Duodenal mucosa (tissue), 2 donors: Measurements from ENCODE around the gene CFAP46.
"Not testable (repeated sequence)": the region's sequence is repeated elsewhere in the genome, so short reads cannot be mapped to it uniquely, and the experiment has no call there.

Experiments used
- H3K27ac ChIP-seq: one replicate; pipeline ENCODE4 v1.7.0; 2013; ENCODE audit warnings: low read depth, low read length
- H3K27me3 ChIP-seq, 2 donors: one replicate each; pipeline ENCODE4 v1.7.0; 2013; ENCODE audit warnings: low read length in 2 of 2, control low read depth in 1 of 2; ENCODE audit not compliant: insufficient read depth in 2 of 2, control insufficient read depth in 1 of 2
- H3K36me3 ChIP-seq, 2 donors: one replicate each; pipeline ENCODE4 v1.7.0; 2013; ENCODE audit warnings: low read length in 2 of 2, control low read depth in 1 of 2; ENCODE audit not compliant: insufficient read depth in 2 of 2, control insufficient read depth in 1 of 2
- H3K4me1 ChIP-seq, 2 donors: one replicate each; pipeline ENCODE4 v1.7.0; 2013; ENCODE audit warnings: low read length in 2 of 2, control low read depth in 1 of 2; ENCODE audit not compliant: insufficient read depth in 2 of 2, control insufficient read depth in 1 of 2
- H3K4me3 ChIP-seq, 2 donors: one replicate each; pipeline ENCODE4 v1.7.0; 2013; ENCODE audit warnings: low read length in 2 of 2, low read depth in 1 of 2
- H3K9ac ChIP-seq, 2 donors: one replicate each; pipeline ENCODE4 v1.7.0; 2013; ENCODE audit warnings: low read length in 2 of 2, low read depth in 1 of 2
- H3K9me3 ChIP-seq, 2 donors: one replicate each; pipeline ENCODE4 v1.7.0; 2013; ENCODE audit warnings: low read length in 2 of 2, control low read depth in 1 of 2; ENCODE audit not compliant: control insufficient read depth in 1 of 2

CFAP46 gene

DNA sequence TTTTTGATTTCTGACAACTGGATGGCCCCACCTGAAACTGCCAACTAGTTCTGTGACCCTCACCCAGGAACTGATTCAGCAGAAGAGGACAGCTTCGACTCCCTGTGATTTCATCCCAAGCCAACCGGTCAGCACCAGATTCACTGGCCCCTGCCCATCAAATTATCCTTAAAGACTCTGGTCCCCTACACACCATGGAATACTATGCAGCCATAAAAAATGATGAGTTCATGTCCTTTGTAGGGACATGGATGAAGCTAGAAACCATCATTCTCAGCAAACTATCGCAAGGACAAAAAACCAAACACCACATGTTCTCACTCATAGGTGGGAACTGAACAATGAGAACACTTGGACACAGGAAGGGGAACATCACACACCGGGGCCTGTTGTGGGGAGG is 13.9 kb upstream of the CFAP46 start:
- H3K4me3 ChIP-seq, H3K4me1 ChIP-seq, H3K27ac ChIP-seq, H3K36me3 ChIP-seq, H3K9ac ChIP-seq, H3K9me3 ChIP-seq, H3K27me3 ChIP-seq: not testable (repeated sequence)

DNA sequence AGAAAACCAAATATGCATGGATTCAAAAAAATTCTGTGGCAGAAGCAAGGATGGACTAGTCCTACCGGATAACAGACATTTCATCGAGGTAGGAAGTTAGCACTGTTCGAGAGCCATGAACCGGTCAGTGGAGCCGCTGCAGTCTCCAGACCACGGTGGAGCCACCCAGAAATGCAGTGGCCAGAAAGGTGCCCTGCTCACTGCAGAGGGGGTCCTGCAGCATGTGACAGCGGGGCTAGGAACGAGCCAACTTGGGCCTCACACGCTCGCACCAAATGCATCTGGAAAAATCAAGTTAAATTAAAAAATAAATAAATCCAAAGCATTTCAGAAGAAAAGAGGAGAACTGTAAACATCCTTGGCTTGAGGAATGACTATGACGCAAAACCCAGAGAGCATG is 13.1 kb upstream of the CFAP46 start:
- Histone ChIP-seq H3K27ac (no peak overlapping the region), H3K27me3 (peaks cover 6 to 8% of the 10 kb centered on the region in 2 donors), H3K4me1 (no peaks in the 10 kb centered on the region), H3K9me3 (no peaks in the 10 kb centered on the region), H3K4me3 (no peak overlapping the region), H3K9ac (no peak overlapping the region), H3K36me3 (no peaks in the 10 kb centered on the region)

DNA sequence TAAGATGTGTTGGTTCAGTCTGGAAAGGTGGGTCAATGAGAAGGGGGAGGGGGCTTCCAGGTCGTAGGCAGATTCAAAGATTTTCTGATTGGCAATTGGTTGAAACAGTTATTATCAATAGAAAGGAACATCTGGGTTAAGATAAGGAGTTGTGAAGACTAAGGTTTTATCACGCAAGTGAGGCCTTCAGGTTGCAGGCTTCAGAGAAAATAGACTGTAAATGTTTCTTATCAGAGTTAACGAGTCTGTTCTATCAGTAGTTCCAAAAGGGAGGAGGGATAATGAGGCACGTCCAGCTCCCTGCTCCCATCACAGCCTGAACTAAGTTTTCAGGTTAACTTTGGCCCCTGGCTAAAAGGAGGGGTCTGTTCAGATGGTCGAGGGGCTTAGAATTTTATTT is 11.1 kb upstream of the CFAP46 start:
- no peak overlapping the region for H3K4me3 ChIP-seq
- no peak overlapping the region for H3K9ac ChIP-seq
- H3K36me3 ChIP-seq, result no peaks in the 10 kb centered on the region
- H3K4me1 ChIP-seq, result no peaks in the 10 kb centered on the region
- H3K9me3 ChIP-seq, result no peaks in the 10 kb centered on the region
- no peak overlapping the region for H3K27ac ChIP-seq
- H3K27me3 ChIP-seq, result peaks cover 6 to 8% of the 10 kb centered on the region in 2 donors

DNA sequence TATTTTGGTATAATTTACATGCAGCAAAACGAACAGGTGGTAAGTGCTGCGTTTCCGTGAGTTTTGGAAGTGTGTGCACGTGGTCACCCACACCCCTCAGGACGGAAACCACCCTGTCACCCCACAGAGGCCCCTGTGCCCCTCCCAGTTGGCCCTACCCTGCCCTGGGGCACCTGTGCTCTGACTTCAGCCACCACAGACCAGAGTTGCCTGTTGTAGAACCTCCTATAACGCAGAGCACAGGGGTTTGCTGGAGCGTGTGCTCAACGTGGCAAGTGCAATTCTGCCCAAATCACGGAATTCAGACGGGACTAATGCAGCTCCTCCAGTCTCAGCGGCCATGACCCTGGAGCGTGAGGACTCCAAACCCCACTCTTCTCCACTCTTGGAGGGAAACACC is 9.6 kb upstream of the CFAP46 start:
- no peak overlapping the region for H3K9ac ChIP-seq
- no peak overlapping the region for H3K27ac ChIP-seq

DNA sequence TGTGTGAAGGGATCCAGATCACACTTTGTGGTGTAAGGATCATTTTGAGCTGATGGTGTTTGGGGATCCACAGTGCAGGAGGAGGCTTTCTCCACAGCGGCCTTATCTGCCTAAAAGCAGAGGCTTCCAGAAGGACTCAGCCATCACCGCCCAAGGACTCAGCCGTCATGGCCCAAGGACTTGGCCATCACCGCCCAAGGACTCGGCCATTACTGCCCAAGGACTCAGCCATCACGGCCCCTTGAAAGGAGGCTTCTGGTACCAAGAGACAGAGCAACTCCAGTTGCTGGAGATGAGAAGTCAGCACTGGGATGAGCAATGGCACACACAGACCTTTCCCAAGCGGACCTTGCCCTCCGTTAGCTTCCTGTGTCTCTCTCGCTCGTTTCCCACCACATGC is 6.0 kb upstream of the CFAP46 start:
- no peaks in the 10 kb centered on the region for H3K4me1 ChIP-seq
- peaks cover 6 to 8% of the 10 kb centered on the region in 2 donors for H3K27me3 ChIP-seq
- H3K27ac ChIP-seq, result no peak overlapping the region
- H3K4me3 ChIP-seq, result no peak overlapping the region
- H3K9me3 ChIP-seq, result no peaks in the 10 kb centered on the region
- no peaks in the 10 kb centered on the region for H3K36me3 ChIP-seq
- H3K9ac ChIP-seq, result no peak overlapping the region

More for the DNA sequence above, 9.6 kb upstream of the CFAP46 start:
- Histone ChIP-seq H3K36me3 (no peaks in the 10 kb centered on the region), H3K27me3 (peaks cover 6 to 8% of the 10 kb centered on the region in 2 donors), H3K9me3 (no peaks in the 10 kb centered on the region), H3K4me3 (no peak overlapping the region), H3K4me1 (no peaks in the 10 kb centered on the region)

DNA sequence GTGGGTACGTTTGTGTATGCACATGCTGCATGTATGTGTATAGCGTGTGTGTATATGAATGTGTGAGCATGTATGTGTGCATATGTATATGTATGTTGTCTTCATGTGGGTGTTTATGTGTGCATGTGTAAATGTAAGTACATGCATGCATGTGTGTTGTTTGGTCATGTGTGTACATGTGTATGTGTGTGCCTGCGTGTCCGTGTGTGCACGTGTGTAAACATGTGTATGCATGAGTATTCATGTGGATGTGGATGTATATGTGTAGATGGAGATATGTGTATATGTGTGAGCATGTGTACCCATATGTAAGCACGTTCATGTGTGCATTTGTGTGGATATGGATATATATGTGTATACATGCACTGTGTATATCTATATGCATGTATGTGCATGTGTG is 5.5 kb upstream of the CFAP46 start:
- Histone ChIP-seq H3K4me3 (no peak overlapping the region), H3K4me1 (no peaks in the 10 kb centered on the region), H3K27ac (no peak overlapping the region), H3K9ac (no peak overlapping the region), H3K9me3 (no peaks in the 10 kb centered on the region), H3K36me3 (no peaks in the 10 kb centered on the region), H3K27me3 (peaks cover 7 to 11% of the 10 kb centered on the region in 2 donors)

DNA sequence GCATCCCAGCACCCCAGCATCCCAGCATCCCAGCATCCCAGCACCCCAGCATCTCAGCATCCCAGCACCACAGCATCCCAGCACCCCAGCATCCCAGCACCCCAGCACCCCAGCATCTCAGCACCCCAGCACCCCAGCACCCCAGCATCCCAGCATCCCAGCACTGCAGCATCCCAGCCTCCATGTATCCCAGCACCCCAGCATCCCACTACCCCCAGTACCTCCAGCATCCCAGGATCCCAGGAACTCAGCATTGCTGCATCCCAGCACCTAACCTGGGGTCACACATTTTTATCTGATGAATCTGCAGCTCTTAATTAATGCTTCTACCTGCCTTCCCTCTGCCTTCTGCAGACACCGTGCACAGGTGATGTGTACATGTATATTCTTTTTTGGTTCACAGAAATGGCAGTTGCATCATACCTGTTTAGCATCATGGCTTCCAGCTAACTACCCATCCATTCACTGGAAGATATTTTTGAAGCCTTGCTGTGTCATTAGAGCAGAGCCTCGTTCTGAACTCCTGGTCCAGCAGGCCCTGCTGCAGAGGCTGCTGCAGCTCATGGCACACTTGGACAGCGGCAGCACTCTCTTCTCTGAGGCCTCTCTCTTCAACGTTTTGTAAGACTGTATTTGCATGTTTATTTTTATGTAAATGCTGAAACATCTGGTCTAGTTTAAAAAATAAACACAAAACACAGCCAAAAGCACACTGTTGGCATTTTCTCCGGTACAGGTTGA is 4.6 kb upstream of the CFAP46 start:
- Histone ChIP-seq H3K36me3 (no peaks in the 10 kb centered on the region), H3K4me1 (no peaks in the 10 kb centered on the region), H3K9ac (no peak overlapping the region), H3K9me3 (no peaks in the 10 kb centered on the region), H3K27me3 (peaks cover 12% of the 10 kb centered on the region in 2 donors), H3K4me3 (no peak overlapping the region), H3K27ac (no peak overlapping the region)

DNA sequence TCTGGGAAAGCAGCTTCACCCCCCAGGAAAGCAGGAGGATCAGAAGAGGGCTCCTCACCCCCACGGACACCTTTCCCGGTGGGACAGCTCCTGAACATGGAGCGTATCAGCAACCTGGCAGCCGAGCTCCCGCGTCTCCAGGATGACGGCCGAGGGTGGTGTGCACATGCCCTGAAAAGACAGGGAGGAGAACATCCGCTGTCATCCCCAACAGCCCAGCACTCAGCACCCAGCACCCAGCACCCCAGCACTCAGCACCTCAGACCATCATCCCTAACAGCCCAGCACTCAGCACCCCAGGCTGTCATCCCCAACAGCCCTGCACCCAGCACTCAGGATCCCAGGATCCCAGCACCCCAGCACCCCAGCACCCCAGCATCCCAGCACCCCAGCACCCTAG is 3.9 kb upstream of the CFAP46 start:
- Histone ChIP-seq H3K27ac (no peak overlapping the region), H3K36me3 (no peaks in the 10 kb centered on the region), H3K27me3 (peaks cover 12 to 18% of the 10 kb centered on the region in 2 donors), H3K4me1 (no peaks in the 10 kb centered on the region), H3K9me3 (no peaks in the 10 kb centered on the region), H3K9ac (no peak overlapping the region), H3K4me3 (no peak overlapping the region)

DNA sequence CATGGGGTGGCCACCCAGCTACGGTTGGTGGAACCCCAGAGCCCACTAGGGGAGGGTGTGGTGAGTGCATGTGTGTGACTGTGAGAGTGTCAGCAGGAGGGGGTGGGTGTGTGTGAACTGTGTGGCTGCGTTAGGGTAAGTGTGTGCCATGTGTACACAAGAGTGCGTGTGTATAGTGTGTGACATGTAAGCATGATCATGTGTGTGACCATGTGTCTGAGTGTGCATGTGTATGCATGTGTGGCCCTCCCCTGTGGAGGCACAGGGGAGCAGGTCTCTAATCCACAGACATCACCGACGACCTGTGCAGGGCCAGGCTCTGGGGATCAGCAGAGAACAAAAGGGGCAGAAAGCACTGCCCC is 3.5 kb upstream of the CFAP46 start:
- peaks cover 12 to 22% of the 10 kb centered on the region in 2 donors for H3K27me3 ChIP-seq
- H3K4me3 ChIP-seq, result no peak overlapping the region
- H3K9me3 ChIP-seq, result no peaks in the 10 kb centered on the region
- no peak overlapping the region for H3K9ac ChIP-seq
- H3K36me3 ChIP-seq, result no peaks in the 10 kb centered on the region
- no peaks in the 10 kb centered on the region for H3K4me1 ChIP-seq
- no peak overlapping the region for H3K27ac ChIP-seq

DNA sequence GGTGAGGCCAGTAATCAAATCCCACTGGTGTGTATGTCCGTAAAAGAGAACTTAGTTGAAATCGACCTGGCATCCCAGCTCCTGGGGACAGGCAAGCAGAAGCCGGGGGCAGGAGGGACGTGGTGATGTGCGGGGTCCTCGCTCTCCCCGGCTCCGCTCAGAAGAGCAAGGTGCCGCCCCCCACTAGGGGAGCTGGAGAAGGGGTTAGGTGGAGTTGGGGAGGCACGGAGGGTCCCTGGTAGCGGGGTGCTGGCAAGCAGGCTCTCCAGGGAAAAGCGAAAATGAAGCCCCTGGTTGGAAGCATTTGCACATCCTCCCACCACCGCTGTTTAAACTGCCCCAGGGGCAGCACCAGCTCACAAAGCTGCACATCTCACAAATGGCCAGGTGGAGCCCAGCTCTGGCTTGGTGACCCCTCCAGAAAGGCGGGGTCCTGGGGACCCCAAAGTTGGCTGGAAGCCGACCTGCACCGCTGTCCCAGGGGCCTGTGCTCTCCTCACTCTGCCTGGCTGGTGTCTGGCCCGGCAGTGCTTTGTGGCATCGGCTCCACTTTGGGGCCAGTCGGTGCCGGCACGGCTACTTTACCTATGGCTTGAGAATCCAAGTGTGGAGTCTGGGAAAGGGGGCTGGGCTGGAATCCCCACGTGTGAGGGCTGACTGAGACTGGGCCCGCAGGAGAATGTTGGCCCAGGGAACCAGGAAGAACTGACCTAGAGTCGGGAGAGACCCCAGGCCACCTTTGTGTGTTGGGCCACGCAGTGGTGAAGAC is 2.9 kb upstream of the CFAP46 start:
- Histone ChIP-seq H3K9me3 (no peaks in the 10 kb centered on the region), H3K4me1 (no peaks in the 10 kb centered on the region), H3K4me3 (no peak overlapping the region), H3K27ac (no peak overlapping the region), H3K9ac (no peak overlapping the region), H3K27me3 (peaks cover 12 to 26% of the 10 kb centered on the region in 2 donors), H3K36me3 (no peaks in the 10 kb centered on the region)
